Neutrophil (primary cell): ENCODE results near the gene NUP93.

ENCODE experiments used
- H3K27ac ChIP-seq: fragments of 200-600 bp; sonication (generic); 2 replicates; pipeline ENCODE4 v1.5.1; 2016; ENCODE audit warnings: mild to moderate bottlenecking, moderate library complexity
- H3K27me3 ChIP-seq: fragments of 200-600 bp; sonication (generic); 2 replicates; pipeline ENCODE4 v1.6.0; 2016; ENCODE audit warnings: mild to moderate bottlenecking
- H3K36me3 ChIP-seq: fragments of 200-600 bp; sonication (generic); 2 replicates; pipeline ENCODE4 v1.5.1; 2017
- H3K4me1 ChIP-seq, 2 experiments: fragments of 200-600 bp in 1 of 2; sonication (generic) in 1 of 2; 1 replicate in 1 of 2; 2 replicates in 1 of 2; pipeline versions ENCODE4 v1.5.1 to v1.6.1; 2013 to 2016; ENCODE audit warnings: low read depth in 1 of 2, low read length in 1 of 2, mild to moderate bottlenecking in 1 of 2, moderate library complexity in 1 of 2; ENCODE audit not compliant: control insufficient read depth in 1 of 2, insufficient read depth in 1 of 2
- H3K4me3 ChIP-seq, 2 experiments: fragments of 200-600 bp in 1 of 2; sonication (generic) in 1 of 2; 1 replicate in 1 of 2; 2 replicates in 1 of 2; pipeline ENCODE4 v1.5.1; 2013 to 2016; ENCODE audit warnings: low read depth in 1 of 2, low read length in 1 of 2, mild to moderate bottlenecking in 1 of 2, moderate library complexity in 1 of 2
- H3K9me3 ChIP-seq: fragments of 200-600 bp; sonication (generic); 2 replicates; pipeline ENCODE4 v1.5.1; 2016
- TF ChIP-seq, protein P1 (sequence below): fragments of 200-600 bp; sonication (generic); IDR thresholded peaks from 2 replicates; pipeline ENCODE4 v1.5.1; 2016; ENCODE audit warnings: antibody characterized with exemption

NUP93 gene

DNA sequence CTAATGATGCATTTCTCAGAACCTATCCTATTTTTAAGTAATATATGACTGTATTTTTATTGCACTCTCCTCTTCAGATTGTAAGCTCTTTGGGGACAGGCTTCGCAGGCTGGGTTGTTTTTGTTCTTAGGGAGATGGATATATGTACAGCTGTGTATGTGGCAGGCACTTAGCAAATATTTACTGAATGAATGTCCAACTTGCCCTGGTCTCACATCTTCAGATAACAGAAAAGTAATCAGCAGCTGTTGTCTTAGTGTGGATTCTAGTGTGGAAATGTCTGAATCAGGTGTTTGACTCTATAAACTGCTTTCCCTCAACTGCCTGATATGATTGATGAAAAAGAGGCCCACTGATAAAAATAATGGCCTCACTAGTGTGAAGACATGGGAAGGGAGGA is 88.0 kb downstream of the NUP93 start:
- Histone ChIP-seq H3K9me3 (no peaks in the 10 kb centered on the region), H3K4me1 (no peaks in the 10 kb centered on the region), H3K27me3 (no peaks in the 10 kb centered on the region), H3K36me3 (peaks cover 49% of the 10 kb centered on the region), H3K4me3 (no peak overlapping the region), H3K27ac (no peak overlapping the region)
- TF ChIP-seq, protein P1, sequence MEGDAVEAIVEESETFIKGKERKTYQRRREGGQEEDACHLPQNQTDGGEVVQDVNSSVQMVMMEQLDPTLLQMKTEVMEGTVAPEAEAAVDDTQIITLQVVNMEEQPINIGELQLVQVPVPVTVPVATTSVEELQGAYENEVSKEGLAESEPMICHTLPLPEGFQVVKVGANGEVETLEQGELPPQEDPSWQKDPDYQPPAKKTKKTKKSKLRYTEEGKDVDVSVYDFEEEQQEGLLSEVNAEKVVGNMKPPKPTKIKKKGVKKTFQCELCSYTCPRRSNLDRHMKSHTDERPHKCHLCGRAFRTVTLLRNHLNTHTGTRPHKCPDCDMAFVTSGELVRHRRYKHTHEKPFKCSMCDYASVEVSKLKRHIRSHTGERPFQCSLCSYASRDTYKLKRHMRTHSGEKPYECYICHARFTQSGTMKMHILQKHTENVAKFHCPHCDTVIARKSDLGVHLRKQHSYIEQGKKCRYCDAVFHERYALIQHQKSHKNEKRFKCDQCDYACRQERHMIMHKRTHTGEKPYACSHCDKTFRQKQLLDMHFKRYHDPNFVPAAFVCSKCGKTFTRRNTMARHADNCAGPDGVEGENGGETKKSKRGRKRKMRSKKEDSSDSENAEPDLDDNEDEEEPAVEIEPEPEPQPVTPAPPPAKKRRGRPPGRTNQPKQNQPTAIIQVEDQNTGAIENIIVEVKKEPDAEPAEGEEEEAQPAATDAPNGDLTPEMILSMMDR, result no peak

DNA sequence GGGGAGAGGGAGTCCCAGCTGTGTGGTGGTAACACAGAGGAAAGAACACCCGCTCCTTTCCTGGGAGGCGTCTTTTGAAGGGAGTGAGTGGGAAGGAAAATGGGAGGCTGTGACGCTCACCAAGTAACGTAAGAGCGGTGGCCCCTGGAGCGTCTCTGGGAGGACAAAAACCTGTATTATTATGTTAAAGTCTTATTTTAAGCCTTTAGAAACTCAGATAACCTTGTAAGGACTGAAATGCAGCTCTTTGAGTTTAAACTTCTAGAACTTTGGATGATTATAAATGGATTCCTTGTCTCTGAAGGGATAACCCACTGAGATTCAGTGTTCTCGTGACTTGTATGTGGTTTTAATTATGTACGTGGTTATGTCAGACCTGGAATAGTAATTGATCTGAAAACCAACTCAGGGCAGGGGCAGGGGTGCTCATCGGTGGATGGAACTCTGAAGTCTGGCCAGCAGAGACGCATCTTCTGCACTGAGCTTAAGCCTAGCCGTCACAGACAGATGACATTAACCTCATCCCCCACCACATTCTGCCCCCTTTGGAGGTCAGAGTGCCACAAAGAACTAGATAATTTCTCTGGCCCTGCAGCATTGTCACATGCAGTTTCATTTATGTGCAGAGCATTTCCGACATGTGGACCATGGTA is 93.3 kb downstream of the NUP93 start:
- H3K9me3 ChIP-seq, result no peaks in the 10 kb centered on the region
- peaks cover 70% of the 10 kb centered on the region for H3K36me3 ChIP-seq
- H3K27ac ChIP-seq, result no peak overlapping the region
- H3K4me3 ChIP-seq, result no peak overlapping the region
- H3K4me1 ChIP-seq, result no peaks in the 10 kb centered on the region
- TF ChIP-seq, protein P1, result no peak
- H3K27me3 ChIP-seq, result no peaks in the 10 kb centered on the region

DNA sequence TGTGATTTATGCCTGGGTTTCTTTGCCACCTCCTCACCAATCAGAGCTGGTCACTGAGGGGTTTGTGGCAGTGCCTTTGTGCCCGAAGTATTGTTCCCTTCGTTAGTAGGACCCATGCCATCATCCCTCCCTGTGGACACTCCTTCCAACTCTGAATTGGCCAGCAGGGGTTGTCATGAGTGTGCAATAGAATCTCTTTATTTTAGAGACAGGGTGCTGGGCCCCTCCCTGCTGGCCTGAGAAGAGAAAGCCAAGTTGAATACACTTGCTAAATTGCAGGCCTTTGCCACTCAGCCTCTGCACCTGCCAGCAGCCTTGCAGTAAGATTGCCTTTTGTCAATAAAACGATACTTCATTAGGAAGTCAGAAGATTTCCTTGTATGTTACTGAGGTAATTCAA is 94.4 kb downstream of the NUP93 start:
- Histone ChIP-seq H3K4me3 (no peak overlapping the region), H3K27ac (no peak overlapping the region), H3K27me3 (no peaks in the 10 kb centered on the region), H3K9me3 (no peaks in the 10 kb centered on the region), H3K4me1 (no peaks in the 10 kb centered on the region), H3K36me3 (peaks cover 66% of the 10 kb centered on the region)
- TF ChIP-seq, protein P1, result no peak

DNA sequence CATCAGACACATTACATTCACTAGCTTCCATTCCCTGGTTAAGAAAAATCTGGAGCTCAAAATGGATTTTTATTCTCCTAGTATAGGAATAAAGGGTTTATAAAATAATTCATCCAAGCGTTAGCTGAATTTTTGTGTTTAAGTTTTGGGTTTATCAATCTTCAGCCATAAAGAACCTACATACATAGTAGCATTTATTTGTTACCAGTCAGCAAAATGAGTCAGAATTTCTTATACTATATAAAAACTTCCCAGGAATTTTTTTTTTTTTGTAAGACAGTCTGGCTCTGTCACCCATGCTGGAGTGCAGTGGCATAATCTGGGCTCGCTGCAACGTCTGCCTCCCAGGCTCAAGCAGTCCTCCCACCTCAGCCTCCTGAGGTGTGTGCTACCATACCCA is 94.9 kb downstream of the NUP93 start:
- H3K9me3 ChIP-seq, result no peaks in the 10 kb centered on the region
- no peaks in the 10 kb centered on the region for H3K4me1 ChIP-seq
- H3K27me3 ChIP-seq, result no peaks in the 10 kb centered on the region
- TF ChIP-seq, protein P1, result no peak
- no peak overlapping the region for H3K27ac ChIP-seq
- H3K36me3 ChIP-seq, result peaks cover 66% of the 10 kb centered on the region
- no peak overlapping the region for H3K4me3 ChIP-seq

DNA sequence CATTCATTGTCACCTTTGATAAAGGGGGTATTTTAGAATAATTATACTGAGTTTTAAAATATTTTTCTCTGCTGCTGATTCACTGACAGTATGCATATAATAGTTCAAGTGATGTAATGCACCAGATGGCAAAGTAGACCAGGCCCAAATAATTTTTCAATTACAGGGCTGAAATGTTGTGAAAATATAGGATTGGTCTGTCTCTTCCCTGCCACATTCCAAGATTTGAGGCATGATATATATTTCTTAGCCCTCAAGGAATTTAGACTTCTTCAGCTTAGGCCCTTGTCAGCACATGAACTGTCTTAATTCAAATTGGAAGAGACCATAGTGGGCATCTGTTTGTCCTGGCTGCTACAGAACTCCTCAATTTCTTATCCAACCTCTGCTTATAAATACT is 95.9 kb downstream of the NUP93 start:
- Histone ChIP-seq H3K9me3 (no peaks in the 10 kb centered on the region), H3K27me3 (no peaks in the 10 kb centered on the region), H3K4me3 (no peak overlapping the region), H3K4me1 (no peaks in the 10 kb centered on the region), H3K36me3 (peaks cover 66% of the 10 kb centered on the region), H3K27ac (no peak overlapping the region)
- TF ChIP-seq, protein P1, result no peak
